DOHH2 (cell line): ENCODE data around the gene DTX4.

ENCODE experiments used
- H3F3A ChIP-seq: fragments of 200-600 bp; sonication (generic), shearing (Covaris generic); 2 replicates; pipeline ENCODE4 v1.6.0; 2016; ENCODE audit warnings: antibody characterized with exemption, mild to moderate bottlenecking; ENCODE audit not compliant: control insufficient read depth, insufficient read depth
- H3K27ac ChIP-seq: fragments of 200-600 bp; sonication (generic); 2 replicates; pipeline ENCODE4 v1.5.1; 2014; ENCODE audit warnings: low read depth, mild to moderate bottlenecking, low read length, moderate library complexity
- H3K27me3 ChIP-seq: fragments of 200-600 bp; sonication (generic); 2 replicates; pipeline ENCODE4 v1.6.1; 2014; ENCODE audit warnings: mild to moderate bottlenecking, low read length, mixed read lengths; ENCODE audit not compliant: control insufficient read depth
- H3K36me3 ChIP-seq: fragments of 200-600 bp; sonication (generic); 2 replicates; pipeline ENCODE4 v1.6.1; 2014; ENCODE audit warnings: mild to moderate bottlenecking, low read length, moderate library complexity, mixed read lengths; ENCODE audit not compliant: control insufficient read depth
- H3K4me1 ChIP-seq: fragments of 200-600 bp; sonication (generic); 2 replicates; pipeline ENCODE4 v1.6.1; 2014; ENCODE audit warnings: mild to moderate bottlenecking, low read length, mixed read lengths; ENCODE audit not compliant: control insufficient read depth
- H3K4me2 ChIP-seq: fragments of 200-600 bp; sonication (generic); 2 replicates; pipeline ENCODE4 v1.6.0; 2014; ENCODE audit warnings: mild to moderate bottlenecking, low read length, moderate library complexity
- H3K4me3 ChIP-seq: fragments of 200-600 bp; sonication (generic); 2 replicates; pipeline ENCODE4 v1.5.1; 2014; ENCODE audit warnings: mild to moderate bottlenecking, low read length, mixed read lengths
- H3K79me2 ChIP-seq: fragments of 200-600 bp; sonication (generic); 2 replicates; pipeline ENCODE4 v1.6.1; 2014; ENCODE audit warnings: mild to moderate bottlenecking, low read length, mixed read lengths; ENCODE audit not compliant: control insufficient read depth
- H3K9me2 ChIP-seq: fragments of 200-600 bp; sonication (generic); replicated peaks from 2 replicates; pipeline ENCODE4 v1.6.1; 2014; ENCODE audit warnings: mild to moderate bottlenecking, low read length, mixed read lengths; ENCODE audit not compliant: control insufficient read depth
- H3K9me3 ChIP-seq: fragments of 200-600 bp; sonication (generic); 2 replicates; pipeline ENCODE4 v1.6.1; 2014; ENCODE audit warnings: antibody characterized with exemption, low read length, mixed read lengths; ENCODE audit not compliant: control insufficient read depth, insufficient read depth
- H4K20me1 ChIP-seq: fragments of 200-600 bp; sonication (generic); 2 replicates; pipeline ENCODE4 v1.6.0; 2014; ENCODE audit warnings: low read depth, mild to moderate bottlenecking, antibody characterized with exemption, low read length, moderate library complexity; ENCODE audit not compliant: control insufficient read depth, insufficient read depth
- EZH2phosphoT487 ChIP-seq: fragments of 200-600 bp; sonication (generic); IDR thresholded peaks from 2 replicates; pipeline ENCODE4 v1.6.1; 2017; ENCODE audit warnings: borderline replicate concordance, mild to moderate bottlenecking, antibody characterized with exemption, low read length, moderate library complexity, mixed read lengths
- TF ChIP-seq, protein P1 (sequence below): fragments of 200-600 bp; sonication (generic); IDR thresholded peaks from one replicate; pipeline ENCODE4 v1.5.1; 2014; ENCODE audit warnings: antibody characterized with exemption, mild to moderate bottlenecking, low read depth, low read length; ENCODE audit not compliant: poor library complexity, severe bottlenecking

DTX4 gene

GRCh38 chr11:59164028-59164427, 7.9 kb upstream of the DTX4 start:
- H3K4me3 ChIP-seq, result no peak overlapping the region

GRCh38 chr11:59172345-59173079, 580 bp downstream of the DTX4 start:
- no peak overlapping the region for H3K27ac ChIP-seq
- H3K27me3 ChIP-seq, result peaks cover 38% of the 10 kb centered on the region
- no peaks in the 10 kb centered on the region for H3F3A ChIP-seq
- H3K9me3 ChIP-seq, result no peaks in the 10 kb centered on the region
- no peaks in the 10 kb centered on the region for H3K36me3 ChIP-seq
- peak overlapping the region; percentile 99 for H3K4me2 ChIP-seq
- H3K4me1 ChIP-seq, result peaks cover 21% of the 10 kb centered on the region
- no peaks in the 10 kb centered on the region for H3K9me2 ChIP-seq
- H3K4me3 ChIP-seq, result peak overlapping the region; percentile 98
- H3K79me2 ChIP-seq, result no peaks in the 10 kb centered on the region
- no peak for TF ChIP-seq EZH2phosphoT487
- TF ChIP-seq, protein P1, sequence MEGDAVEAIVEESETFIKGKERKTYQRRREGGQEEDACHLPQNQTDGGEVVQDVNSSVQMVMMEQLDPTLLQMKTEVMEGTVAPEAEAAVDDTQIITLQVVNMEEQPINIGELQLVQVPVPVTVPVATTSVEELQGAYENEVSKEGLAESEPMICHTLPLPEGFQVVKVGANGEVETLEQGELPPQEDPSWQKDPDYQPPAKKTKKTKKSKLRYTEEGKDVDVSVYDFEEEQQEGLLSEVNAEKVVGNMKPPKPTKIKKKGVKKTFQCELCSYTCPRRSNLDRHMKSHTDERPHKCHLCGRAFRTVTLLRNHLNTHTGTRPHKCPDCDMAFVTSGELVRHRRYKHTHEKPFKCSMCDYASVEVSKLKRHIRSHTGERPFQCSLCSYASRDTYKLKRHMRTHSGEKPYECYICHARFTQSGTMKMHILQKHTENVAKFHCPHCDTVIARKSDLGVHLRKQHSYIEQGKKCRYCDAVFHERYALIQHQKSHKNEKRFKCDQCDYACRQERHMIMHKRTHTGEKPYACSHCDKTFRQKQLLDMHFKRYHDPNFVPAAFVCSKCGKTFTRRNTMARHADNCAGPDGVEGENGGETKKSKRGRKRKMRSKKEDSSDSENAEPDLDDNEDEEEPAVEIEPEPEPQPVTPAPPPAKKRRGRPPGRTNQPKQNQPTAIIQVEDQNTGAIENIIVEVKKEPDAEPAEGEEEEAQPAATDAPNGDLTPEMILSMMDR, result no peak
- no peaks in the 10 kb centered on the region; the same call in 1 of the 2 replicates for H4K20me1 ChIP-seq

More at GRCh38 chr11:59164028-59164427, 7.9 kb upstream of the DTX4 start:
- Histone ChIP-seq H3K9me2 (no peaks in the 10 kb centered on the region), H3K4me1 (no peaks in the 10 kb centered on the region), H4K20me1 (no peaks in the 10 kb centered on the region), H3K36me3 (no peaks in the 10 kb centered on the region), H3K27me3 (peaks cover 4% of the 10 kb centered on the region; the same call in 1 of the 2 replicates), H3K4me2 (no peak overlapping the region), H3F3A (no peaks in the 10 kb centered on the region), H3K9me3 (no peaks in the 10 kb centered on the region), H3K79me2 (no peaks in the 10 kb centered on the region), H3K27ac (no peak overlapping the region)
- TF ChIP-seq EZH2phosphoT487, result no peak
- TF ChIP-seq, protein P1, result no peak

DNA sequence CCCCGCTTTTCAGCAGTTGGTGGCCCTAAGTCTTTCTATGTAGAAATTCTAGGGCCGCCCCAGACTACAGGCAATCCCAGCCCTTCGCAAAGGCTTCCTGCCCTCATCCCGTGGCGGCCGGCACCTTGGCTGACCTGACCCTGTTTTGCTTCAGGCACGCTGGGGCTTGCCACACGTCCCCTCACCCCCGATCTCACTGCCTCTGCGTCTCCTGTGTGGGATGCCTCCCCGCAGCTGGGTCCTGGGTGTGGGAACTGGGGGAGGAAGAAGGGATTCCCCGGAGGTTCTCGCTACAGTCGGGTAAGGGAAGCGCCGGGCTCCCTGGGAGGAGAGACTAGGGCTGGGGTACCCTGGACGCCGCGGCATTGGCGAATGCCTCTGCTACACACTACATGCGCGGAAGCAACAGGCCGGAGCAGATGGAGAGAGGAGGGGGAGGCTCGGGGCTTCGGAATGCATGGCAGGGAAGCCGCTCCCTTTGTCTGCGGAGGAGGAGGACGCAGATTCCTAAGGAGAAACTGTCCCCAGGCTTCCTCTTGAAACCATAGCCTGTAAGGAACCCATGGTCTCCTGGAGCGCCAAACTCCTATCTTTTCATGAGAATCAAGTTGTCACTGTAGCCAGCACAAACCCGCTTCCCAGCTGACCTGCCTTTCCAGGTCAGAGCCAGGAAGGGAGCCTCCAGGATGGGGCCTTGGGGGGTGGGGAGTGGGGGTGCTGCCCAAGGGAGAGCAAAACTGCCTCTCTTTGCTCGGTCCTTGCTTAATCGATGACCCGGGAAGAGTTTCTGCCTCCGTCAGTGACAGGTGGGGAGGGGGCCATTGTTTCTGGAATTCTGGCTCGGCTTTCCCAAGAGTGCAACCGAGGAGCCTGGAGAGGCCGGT, 1.4 kb downstream of the DTX4 start:
- H3K4me2 ChIP-seq, result peak overlapping the region; percentile 99

More for the DNA sequence above, 1.4 kb downstream of the DTX4 start:
- no peaks in the 10 kb centered on the region for H3K9me3 ChIP-seq
- no peaks in the 10 kb centered on the region; the same call in 1 of the 2 replicates for H4K20me1 ChIP-seq
- no peaks in the 10 kb centered on the region for H3K36me3 ChIP-seq
- no peak for TF ChIP-seq EZH2phosphoT487
- TF ChIP-seq, protein P1, result no peak
- no peaks in the 10 kb centered on the region for H3F3A ChIP-seq
- peaks cover 21% of the 10 kb centered on the region for H3K4me1 ChIP-seq
- peak overlapping the region; percentile 98 for H3K4me3 ChIP-seq
- no peaks in the 10 kb centered on the region for H3K9me2 ChIP-seq
- no peaks in the 10 kb centered on the region for H3K79me2 ChIP-seq
- H3K27me3 ChIP-seq, result peaks cover 38% of the 10 kb centered on the region
- no peak overlapping the region for H3K27ac ChIP-seq
